GM19193 (cell line): ENCODE measurements around the gene NPBWR2.

Experiments used
- POLR2A ChIP-seq: IDR thresholded peaks from 4 replicates; pipeline ENCODE4 v1.6.1; 2011; ENCODE audit not compliant: insufficient read depth, insufficient read length; ENCODE audit errors: extremely low read depth

The NPBWR2 gene, protein sequence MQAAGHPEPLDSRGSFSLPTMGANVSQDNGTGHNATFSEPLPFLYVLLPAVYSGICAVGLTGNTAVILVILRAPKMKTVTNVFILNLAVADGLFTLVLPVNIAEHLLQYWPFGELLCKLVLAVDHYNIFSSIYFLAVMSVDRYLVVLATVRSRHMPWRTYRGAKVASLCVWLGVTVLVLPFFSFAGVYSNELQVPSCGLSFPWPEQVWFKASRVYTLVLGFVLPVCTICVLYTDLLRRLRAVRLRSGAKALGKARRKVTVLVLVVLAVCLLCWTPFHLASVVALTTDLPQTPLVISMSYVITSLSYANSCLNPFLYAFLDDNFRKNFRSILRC

DNA sequence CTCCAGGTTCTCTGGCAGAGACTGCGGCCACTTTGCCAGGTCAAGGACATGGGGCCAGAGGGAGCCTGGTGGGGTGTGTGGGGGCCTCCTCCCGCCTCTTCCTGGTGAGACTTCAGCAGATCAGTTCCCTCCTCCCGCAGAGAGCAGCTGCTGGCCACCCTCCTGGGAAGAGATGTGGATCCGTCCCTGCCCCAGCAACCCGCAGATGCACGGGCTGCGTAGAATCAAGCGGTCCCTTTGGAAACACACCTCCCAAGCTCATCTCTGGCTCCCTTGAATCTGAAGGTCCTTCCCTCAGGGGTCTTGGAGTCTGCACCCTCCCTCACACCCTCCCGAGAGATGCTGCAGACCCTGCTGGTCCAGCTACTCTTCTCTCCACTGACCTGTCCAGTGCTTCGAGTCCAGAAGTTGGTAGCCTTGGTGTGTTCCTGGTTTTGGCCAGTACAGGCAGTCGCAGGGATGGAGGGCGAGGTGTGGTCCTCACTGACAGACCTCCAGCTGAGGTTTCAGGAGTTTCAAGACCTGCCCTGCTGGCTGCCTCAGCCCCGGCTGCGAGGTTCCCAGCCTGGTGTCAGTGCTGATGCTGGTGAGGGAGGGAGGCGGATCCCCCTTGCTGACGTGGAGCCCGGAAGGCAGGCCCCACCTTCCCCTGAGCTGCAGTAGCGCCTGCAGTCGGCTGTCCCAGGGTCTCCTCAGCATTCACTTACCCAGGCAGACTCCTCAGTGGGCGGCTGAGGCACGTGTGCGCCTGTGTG lies at the start of gene NPBWR2:
NPBWR2 (minus strand) TSS at position 585 of the 755 bp plus-strand sequence. CDS start 734 bp downstream, outside the sequence.
- TF ChIP-seq POLR2A = no peak

GRCh38 chr20:64156136-64156885 lies 48.9 kb upstream of the NPBWR2 start:
- TF ChIP-seq POLR2A = no peak

DNA sequence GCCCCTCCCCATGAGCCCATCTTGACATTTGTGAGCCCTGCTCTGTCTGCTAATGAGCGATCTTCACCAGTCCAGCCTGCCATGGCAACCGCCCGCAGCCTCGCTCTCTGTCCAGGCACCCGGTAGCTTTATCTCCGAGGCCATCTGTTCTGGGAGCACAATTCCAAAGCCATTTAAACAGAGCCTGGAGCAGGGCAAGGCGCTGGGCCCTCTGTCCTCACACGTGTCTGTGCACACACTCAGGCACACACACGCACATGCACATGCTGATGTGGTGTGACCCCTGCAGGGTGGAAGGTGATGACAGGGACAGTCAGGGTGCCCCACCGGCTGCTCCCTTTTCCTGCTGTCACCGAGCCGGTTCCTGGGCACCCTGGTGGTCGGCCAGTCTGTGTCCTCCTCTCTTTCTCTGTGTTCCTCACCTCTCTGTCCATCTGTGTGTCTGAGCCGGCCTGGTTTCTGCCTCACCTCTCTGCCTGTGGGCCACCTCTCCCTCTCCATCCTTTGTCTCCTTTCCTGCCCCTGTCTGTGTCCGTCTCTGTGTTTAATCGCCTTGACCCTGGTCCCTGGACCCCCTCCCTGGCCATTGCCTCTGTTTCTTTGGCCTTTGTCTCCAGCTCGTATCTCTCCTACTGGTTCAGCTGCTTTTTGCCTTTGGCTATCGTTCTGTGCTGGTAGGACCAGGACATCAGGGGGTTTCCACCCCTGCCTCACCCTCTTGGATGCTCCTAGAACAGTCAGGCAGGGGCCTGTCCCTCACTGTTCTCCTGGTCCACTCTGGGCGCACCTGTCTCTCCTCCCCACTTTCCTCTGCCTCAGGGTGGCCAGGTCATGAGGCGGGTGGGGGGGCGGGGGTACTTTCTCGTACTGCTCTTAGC lies 48.1 kb upstream of the NPBWR2 start:
- TF ChIP-seq POLR2A = no peak

DNA sequence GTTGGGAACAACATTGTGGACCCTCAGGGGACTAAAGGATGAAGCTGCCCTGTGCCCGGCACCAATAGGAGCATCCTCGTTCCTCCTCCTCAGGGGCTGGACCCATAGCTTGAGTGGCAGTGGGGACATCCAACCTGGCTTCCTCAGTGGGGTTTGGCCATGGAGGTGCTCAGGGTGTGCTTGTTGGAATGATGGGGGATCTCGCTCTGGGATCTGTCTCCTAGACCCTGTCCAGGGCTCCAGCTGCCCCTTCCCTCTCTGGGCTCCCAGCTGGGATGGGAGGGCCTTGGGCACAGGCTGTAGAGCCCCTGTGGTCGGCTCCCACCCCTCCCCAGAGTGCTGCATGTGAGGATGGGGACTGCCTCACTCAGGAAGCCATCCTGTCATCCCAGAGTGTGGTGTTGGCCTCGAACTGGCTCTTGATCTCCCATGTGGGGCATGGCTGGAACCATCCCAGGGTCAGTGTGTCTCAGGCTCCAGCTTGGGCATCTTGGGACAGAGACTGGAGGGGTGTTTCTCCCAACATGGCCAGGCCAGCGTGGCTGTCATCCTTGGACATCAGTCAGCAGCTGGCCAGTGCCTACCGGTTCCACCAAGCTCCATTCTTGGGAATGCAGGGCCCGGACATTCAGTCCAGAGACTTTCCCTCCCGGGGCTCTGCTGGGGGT lies 47.4 kb upstream of the NPBWR2 start:
- TF ChIP-seq POLR2A = no peak

- TF ChIP-seq POLR2A = no peak
These were observed 46.7 kb upstream of the NPBWR2 start for GRCh38 chr20:64153861-64154589.

DNA sequence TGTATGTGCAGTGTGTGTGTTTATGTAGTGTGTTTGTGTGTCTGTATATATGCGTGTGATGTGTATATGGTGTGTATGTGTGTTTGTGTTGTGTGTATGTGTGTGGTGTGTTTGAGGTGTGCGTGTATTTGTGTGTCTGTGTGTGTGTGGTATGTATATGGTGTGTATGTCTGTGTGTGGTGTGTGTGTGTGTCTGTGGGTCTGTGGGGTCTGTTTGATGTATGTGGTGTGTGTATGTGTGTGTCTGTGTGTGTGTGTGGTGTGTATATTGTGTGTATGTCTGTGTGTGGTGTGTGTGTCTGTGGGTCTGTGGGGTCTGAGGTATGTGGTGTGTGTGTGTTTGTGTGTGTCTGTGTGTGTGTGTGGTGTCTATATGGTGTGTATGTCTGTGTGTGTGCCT lies 46.0 kb upstream of the NPBWR2 start:
- no peak for TF ChIP-seq POLR2A

DNA sequence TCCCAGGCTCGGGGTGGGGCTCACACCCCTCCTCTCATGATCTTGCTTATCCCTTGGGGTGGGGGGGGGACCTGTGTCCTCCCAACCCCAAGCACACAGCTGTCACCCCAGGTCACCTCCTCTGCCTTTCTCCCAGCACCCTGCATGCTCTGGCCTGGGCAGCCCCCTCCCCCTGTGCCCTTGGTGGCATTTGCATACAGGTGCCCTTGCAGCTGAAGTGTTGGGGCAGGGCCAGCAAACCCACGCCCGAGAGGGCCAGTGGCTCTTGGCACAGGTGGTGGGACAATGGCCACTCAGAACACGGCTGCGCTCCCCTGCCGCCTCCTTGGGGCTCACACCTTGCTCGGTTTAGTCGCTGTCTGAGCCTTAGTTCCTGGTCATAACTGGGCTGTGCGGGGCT lies 45.5 kb upstream of the NPBWR2 start:
- no peak for TF ChIP-seq POLR2A

DNA sequence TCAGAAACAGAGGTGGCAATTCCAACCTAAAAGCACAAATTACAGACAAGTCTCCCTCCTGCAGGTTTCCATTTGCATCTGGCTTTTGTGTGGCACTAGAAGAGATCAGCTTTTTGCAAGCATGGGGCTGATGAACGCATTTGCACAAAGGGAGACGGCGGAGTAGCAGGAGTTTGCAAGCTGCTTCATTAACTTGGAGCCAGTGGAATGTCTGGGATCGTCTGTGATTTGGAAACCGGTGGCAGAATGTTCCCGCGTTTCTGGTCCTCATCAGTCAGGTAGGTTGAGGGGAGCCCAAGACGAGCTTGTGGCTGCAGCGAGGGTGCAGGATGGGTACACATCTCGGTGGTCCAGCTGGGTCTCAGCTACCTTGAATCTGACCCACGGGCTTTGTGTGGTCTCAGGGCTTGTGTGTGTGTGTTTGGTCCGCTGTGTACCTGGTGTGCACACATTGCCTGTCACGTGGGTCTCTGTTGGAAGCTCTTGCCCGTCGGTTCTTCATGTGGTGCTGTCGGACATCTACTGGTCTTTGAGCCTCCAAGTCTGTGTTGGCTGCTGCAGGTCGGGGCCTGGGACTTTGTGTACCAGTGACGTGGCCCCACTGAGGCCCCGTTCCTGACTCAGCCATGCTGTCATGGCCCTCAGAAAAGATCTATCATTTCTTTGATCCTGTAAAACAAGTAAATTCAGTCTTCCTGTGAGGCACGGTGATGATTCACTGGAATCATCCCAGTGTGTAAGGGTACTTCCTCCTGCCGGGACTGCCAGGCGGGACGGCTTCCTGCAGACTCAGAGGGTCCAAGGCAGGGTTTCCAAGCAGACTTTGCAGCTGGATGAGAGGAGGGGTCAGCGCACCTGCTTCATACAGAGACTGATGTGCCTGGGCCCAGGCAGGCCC lies 44.5 kb upstream of the NPBWR2 start:
- TF ChIP-seq POLR2A = no peak

DNA sequence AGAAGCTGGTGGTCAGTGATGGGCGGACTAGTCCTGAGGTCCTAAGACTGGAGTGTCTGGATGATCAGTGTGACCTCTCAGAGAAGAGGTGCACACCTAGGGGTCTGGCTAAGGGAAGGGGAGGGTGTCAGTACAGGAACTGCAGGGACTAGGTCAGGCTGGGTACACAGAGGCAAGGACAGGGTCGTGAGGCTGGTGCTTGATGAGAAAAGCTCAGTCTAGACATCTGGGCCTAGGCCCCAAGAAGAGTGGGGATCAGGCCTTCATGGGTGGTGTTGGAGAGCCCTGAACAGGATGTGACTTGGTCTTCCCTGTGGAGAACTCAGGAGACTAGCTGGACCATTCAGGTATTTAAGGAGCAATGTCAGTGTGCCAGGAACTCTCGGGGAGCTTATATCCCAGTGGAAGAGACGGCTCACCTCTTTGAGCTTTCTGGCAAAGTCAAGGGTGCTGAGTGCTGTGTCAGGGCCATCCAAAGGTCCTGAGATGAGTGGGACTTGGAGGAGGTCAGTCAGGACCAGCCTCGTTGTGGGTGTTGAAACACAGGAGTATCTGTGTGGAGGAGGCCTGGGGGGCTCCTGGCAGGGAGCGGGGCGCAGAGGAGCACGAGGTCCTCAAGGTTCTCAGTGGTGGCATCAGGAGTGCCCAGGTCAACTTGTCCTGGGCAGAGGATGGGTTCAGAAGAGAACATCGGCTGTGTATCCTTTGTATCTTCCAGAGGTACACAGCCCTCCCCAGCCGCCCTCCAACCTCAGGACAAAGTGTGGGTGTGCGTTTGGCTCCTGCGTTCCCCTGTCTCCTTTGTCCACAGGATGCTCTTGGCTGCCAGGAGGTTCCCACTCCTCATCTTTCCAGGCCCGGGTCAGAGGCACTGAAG lies 43.6 kb upstream of the NPBWR2 start:
- TF ChIP-seq POLR2A = no peak

DNA sequence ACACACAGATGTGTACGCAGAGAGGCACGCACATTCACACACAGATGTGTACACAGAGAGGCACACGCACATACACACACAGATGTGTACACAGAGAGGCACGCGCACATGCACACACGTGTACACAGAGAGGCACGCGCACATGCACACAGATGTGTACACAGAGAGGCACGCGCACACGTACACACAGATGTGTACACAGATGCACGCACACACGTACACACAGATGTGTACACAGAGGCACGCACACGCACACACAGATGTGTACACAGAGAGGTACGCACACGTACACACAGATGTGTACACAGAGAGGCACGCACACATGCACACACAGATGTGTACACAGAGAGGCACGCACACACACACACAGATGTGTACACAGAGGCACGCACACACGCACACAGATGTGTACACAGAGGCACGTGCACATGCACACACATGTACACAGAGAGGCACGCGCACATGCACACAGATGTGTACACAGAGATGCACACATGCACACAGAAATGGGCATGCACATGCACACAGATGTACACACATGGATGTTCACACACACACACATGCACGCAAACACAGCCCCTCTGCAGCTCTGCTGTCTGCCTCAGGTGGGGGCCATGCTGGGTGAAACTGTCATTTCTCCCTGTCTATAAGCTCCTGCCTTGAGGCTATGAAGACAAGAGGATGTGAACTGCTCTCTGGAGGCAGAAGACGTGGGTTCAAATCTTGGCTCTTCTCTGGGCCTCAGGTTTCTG lies 42.6 kb upstream of the NPBWR2 start:
- TF ChIP-seq POLR2A = no peak

- TF ChIP-seq POLR2A = no peak
These were observed 41.8 kb upstream of the NPBWR2 start for GRCh38 chr20:64149141-64149540.
